Esophagus muscularis mucosa (tissue), 3 donors: ENCODE results near the gene CALML6.

Experiments used
- POLR2A ChIP-seq: fragments of 450-650 bp; IDR thresholded peaks from one replicate; pipeline ENCODE4 v1.6.1; 2017; ENCODE audit warnings: antibody characterized with exemption, moderate library complexity, mild to moderate bottlenecking, low read depth
- TF ChIP-seq, protein P1 (sequence below), 3 experiments: fragments of 200-600 bp in 2 of 3; fragments of 450-650 bp in 1 of 3; sonication (generic) in 2 of 3; IDR thresholded peaks; one replicate each; pipeline ENCODE4 v1.5.1; 2017 to 2019; ENCODE audit warnings: antibody characterized with exemption in 3 of 3, mild to moderate bottlenecking in 2 of 3, moderate library complexity in 1 of 3

DNA sequence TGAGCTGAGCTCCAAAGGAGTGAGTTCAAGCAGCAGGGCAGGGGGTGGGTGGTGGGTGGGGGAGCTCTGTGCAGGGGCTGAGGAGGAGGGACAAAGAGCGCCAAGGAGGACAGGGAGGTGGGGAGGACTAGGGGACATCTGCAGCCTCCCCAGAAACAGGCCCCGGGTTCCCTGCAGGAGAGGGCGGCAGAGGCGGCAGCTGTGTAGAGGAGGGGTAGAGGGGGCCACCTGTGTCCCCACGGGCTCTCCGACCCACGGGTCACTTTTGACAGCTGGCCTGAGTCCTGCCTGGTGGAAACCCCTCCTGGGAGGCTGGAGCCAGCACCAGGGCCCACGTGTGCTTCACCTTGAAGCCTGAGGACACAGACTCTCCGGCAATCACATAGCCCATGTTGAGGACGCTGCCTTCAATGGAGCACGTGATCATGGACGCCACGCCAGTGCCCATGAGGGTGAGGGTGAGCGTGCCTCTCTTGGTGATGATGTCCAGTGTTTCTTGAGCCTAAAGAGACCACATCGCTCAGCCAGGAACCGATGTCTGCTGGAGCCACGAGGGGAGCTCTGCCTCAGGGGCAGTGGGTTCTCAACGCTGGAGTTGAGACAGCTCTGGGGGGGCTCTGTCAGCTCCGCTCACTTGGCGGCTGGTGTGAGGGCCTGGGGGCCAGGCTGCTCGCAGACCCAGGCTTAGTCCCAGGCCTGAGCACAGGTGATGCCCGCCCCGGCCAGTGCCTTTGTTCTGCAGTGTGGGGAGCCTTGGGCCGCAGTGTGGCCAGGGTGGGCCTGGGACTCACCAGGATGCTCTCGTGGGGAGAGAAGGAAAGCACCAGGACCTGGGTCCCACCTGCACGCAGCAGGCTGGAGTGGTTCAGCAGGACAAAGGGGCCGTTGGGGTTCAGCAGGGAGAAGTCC is 10.6 kb downstream of the CALML6 start:
- TF ChIP-seq, protein P1, sequence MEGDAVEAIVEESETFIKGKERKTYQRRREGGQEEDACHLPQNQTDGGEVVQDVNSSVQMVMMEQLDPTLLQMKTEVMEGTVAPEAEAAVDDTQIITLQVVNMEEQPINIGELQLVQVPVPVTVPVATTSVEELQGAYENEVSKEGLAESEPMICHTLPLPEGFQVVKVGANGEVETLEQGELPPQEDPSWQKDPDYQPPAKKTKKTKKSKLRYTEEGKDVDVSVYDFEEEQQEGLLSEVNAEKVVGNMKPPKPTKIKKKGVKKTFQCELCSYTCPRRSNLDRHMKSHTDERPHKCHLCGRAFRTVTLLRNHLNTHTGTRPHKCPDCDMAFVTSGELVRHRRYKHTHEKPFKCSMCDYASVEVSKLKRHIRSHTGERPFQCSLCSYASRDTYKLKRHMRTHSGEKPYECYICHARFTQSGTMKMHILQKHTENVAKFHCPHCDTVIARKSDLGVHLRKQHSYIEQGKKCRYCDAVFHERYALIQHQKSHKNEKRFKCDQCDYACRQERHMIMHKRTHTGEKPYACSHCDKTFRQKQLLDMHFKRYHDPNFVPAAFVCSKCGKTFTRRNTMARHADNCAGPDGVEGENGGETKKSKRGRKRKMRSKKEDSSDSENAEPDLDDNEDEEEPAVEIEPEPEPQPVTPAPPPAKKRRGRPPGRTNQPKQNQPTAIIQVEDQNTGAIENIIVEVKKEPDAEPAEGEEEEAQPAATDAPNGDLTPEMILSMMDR (IDR thresholded peaks at IDR 0.05): no peak
- no peak for TF ChIP-seq POLR2A
